Effector memory CD8-positive, alpha-beta T cell (primary cell): Measurements from ENCODE around the gene MICU1.
"Not testable (repeated sequence)": the region's sequence is repeated elsewhere in the genome, so short reads cannot be mapped to it uniquely, and the experiment has no call there.

Source experiments
- ATAC-seq: fragments of 150-1000 bp; cut with Tn5 transposase; replicated peaks from 2 replicates; pipeline ENCODE4 v1.10.0; 2021; ENCODE audit warnings: mild to moderate bottlenecking, moderate library complexity
- DNase-seq, 3 experiments: peaks; one replicate each; pipeline ENCODE4 v3.0.0; 2021
- H3K27ac Mint-ChIP-seq, 2 donors: one replicate each; pipeline ENCODE4 v1.8.0; 2022; ENCODE audit warnings: mild to moderate bottlenecking in 2 of 2, mixed read lengths in 2 of 2, moderate library complexity in 2 of 2
- H3K27me3 Mint-ChIP-seq, 2 donors: one replicate each; pipeline ENCODE4 v1.8.0; 2022; ENCODE audit warnings: mixed read lengths in 2 of 2
- H3K36me3 Mint-ChIP-seq: one replicate; pipeline ENCODE4 v1.8.0; 2022; ENCODE audit warnings: mild to moderate bottlenecking, moderate library complexity, mixed read lengths; ENCODE audit not compliant: insufficient read depth
- H3K4me1 Mint-ChIP-seq, 2 donors: one replicate each; pipeline ENCODE4 v1.8.0; 2022; ENCODE audit warnings: low read depth in 2 of 2, mixed read lengths in 2 of 2
- H3K4me3 Mint-ChIP-seq, 2 donors: one replicate each; pipeline ENCODE4 v1.8.0; 2022; ENCODE audit warnings: mild to moderate bottlenecking in 2 of 2, mixed read lengths in 2 of 2, moderate library complexity in 2 of 2
- H3K9me3 Mint-ChIP-seq, 2 donors: one replicate each; pipeline ENCODE4 v1.8.0; 2022; ENCODE audit warnings: mixed read lengths in 2 of 2
- total RNA-seq, 9 experiments: gene quantifications; one replicate each; lab custom pipeline; 2026; lab: John Stamatoyannopoulos, UW

MICU1 gene, protein sequence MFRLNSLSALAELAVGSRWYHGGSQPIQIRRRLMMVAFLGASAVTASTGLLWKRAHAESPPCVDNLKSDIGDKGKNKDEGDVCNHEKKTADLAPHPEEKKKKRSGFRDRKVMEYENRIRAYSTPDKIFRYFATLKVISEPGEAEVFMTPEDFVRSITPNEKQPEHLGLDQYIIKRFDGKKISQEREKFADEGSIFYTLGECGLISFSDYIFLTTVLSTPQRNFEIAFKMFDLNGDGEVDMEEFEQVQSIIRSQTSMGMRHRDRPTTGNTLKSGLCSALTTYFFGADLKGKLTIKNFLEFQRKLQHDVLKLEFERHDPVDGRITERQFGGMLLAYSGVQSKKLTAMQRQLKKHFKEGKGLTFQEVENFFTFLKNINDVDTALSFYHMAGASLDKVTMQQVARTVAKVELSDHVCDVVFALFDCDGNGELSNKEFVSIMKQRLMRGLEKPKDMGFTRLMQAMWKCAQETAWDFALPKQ
- 26.9 to 41.6 (median 33.8) reads per million in 9 experiments for total RNA-seq

DNA sequence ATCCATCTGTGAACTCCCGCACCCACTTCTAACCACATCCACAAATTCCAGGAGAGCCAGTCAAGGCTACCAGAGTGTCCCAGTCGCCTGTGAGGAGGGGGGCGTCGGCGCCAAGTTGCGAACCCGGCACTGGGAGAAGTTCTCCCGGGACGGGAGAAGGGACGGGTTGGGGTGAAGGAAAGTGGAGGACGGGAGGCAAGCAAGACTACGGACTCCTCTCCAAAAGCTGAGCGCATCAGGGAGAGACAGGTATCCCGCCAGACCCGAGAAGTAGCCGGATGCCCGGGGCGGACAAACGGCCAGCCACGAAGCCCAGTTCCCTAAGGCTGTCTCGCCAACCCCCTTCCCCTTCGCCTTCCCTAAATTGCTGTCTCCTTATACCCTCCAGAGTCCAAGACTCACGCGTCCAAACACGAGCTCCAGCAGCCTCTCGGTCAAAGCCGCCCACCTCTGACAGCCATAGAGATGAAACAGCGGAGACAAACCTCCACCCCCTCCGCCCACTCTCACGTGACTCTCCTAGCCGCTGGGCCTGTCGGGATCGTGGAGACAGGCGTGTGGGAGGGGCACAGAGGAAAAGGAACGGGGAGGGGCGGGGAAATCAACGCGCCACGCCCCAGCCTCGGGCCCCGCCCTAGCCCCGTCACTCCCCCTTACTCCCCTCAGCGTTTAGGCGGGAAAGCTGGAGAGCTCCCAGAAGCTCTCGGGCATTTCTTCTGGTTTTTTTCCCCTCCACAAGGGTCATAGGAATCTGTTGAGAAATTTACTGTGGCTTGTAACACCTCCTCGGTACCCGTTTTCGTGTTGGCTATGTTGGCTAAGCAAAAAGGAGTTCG, at the start of gene MICU1:
Gene MICU1, minus strand, starts transcription at position 472 of the 836 bp plus-strand sequence. CDS start 59,286 bp downstream, outside the sequence.
- Mint-ChIP-seq H3K36me3 (peaks cover 7% of the 10 kb centered on the region), H3K4me1 (peaks cover 7% of the 10 kb centered on the region in 2 donors), H3K4me3 (peak within 1 kb of the TSS; percentile 87 to 88), H3K27me3 (no peaks in the 10 kb centered on the region), H3K9me3 (no peaks in the 10 kb centered on the region), H3K27ac (peak within 1 kb of the TSS; percentile 78 to 82)
- peak; percentile 85 to 90 (median 87) for DNase-seq
- peak; percentile 99 for ATAC-seq

DNA sequence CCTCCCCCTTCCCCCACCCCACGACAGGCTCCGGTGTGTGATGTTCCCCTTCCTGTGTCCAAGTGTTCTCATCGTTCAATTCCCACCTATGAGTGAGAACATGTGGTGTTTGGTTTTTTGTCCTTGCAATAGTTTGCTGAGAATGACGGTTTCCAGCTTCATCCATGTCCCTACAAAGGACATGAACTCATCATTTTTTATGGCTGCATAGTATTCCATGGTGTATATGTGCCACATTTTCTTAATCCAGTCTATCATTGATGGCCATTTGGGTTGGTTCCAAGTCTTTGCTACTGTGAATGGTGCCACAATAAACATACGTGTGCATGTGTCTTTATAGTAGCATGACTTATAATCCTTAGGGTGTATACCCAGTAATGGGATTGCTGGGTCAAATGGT, 48.3 kb upstream of the MICU1 start:
- not testable (repeated sequence) for ATAC-seq, H3K27ac Mint-ChIP-seq, H3K27me3 Mint-ChIP-seq, H3K4me1 Mint-ChIP-seq, DNase-seq, H3K4me3 Mint-ChIP-seq, H3K36me3 Mint-ChIP-seq, H3K9me3 Mint-ChIP-seq

DNA sequence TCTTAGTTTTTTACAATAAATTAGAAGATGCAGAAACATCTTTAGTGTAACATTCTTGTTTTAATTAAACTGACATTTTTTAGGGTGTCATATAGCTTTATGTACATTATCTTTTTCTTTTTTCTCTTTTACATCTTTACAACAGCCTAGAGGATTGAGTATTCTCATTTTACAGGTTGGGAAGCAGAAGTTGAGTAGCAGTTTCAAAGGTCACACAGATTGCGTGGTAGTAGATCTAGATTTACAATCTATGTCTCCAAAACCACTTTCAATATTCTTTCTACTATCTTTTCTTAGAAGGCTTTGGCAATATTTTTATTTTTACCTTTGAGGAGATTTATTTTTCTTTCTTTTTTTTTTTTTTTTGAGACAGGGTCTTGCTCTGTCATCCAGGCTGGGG, 47.4 kb upstream of the MICU1 start:
- Mint-ChIP-seq H3K27me3 (peaks cover 0 to 2% of the 10 kb centered on the region in 2 donors), H3K27ac (no peak overlapping the region), H3K4me1 (no peaks in the 10 kb centered on the region)

DNA sequence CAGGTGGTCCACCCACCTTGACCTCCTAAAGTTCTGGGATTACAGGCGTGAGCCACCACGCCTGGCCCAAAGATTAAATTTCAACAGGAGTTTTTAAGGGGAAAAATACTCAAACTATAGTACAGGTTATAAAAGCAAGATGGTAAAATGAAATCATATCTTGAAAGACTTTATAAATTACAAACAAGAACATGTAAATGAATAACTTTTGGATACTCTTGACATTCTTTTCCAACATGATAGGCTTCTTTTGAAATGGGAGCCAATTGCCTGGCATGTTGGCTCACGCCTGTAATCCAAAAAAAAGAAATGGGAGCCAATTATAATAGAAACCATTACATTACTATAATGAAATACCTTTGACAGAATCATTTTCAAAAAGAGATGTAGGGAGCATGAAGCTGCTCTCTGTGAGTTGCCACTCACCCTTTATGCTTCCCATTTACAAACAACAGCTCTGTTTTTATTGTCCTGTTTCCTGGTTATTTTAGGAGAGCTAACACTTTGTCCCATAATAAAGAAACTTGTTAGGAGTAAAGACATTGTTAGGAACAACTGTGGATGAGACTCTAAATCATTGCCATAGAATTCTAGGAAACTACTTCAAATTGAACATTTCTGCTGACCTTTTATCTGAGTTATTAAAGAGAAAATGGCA, 41.5 kb upstream of the MICU1 start:
- peaks cover 0 to 5% of the 10 kb centered on the region in 2 donors for H3K27me3 Mint-ChIP-seq
- no peak overlapping the region for H3K4me3 Mint-ChIP-seq
- no peaks in the 10 kb centered on the region for H3K4me1 Mint-ChIP-seq
- ATAC-seq: no peak
- no peak overlapping the region for H3K27ac Mint-ChIP-seq
- H3K9me3 Mint-ChIP-seq: no peaks in the 10 kb centered on the region
- H3K36me3 Mint-ChIP-seq: no peaks in the 10 kb centered on the region
- no peak for DNase-seq

More for the DNA sequence above, 47.4 kb upstream of the MICU1 start:
- DNase-seq: no peak
- ATAC-seq: no peak
- Mint-ChIP-seq H3K36me3 (no peaks in the 10 kb centered on the region), H3K4me3 (no peak overlapping the region), H3K9me3 (no peaks in the 10 kb centered on the region)

DNA sequence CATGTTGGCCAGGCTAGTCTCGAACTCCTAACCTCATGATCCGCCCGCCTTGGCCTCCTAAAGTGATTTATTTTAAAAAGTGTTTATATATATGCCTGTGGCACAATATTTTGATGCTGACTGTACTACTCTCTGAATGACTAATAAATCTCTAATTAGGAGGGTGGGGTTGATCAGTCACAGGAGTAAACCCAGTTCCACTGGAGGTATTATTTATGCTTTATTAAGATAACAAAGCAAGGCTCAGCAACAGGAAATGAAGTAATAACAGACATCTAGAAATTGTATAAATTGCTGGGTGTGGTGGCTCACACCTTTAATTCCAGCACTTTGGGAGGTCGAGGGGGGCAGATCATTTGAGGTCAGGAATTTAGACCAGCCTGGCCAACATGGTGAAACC, 40.0 kb upstream of the MICU1 start:
- peaks cover 0 to 5% of the 10 kb centered on the region in 2 donors for H3K27me3 Mint-ChIP-seq
- no peak overlapping the region for H3K4me3 Mint-ChIP-seq
- ATAC-seq: no peak

DNA sequence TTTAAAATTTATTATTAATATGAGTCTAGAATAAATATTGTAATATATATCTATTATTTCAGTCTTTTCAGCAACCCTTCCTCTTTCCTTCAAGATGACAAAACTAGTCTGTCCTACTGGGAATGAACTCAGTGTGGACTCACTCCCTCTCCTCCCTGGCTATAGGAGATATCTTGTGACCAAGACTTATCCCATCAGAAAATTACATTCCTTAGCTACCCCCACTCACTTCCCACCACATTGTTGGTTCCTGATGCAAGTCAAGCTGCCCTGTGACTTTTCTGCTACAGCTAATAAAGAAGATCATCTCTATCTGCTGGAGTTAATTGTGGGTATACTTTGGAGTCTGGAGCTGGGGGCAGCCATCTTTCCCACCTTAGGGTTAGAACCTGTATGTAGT, 38.1 kb upstream of the MICU1 start:
- DNase-seq: no peak
- ATAC-seq: no peak
- H3K4me3 Mint-ChIP-seq: no peak overlapping the region
- H3K4me1 Mint-ChIP-seq: no peaks in the 10 kb centered on the region
- no peaks in the 10 kb centered on the region for H3K36me3 Mint-ChIP-seq
- H3K9me3 Mint-ChIP-seq: no peaks in the 10 kb centered on the region
- H3K27ac Mint-ChIP-seq: no peak overlapping the region
- peaks cover 5 to 6% of the 10 kb centered on the region in 2 donors for H3K27me3 Mint-ChIP-seq

More for the DNA sequence above, 40.0 kb upstream of the MICU1 start:
- no peak for DNase-seq
- H3K36me3 Mint-ChIP-seq: no peaks in the 10 kb centered on the region
- no peak overlapping the region for H3K27ac Mint-ChIP-seq
- no peaks in the 10 kb centered on the region for H3K9me3 Mint-ChIP-seq
- H3K4me1 Mint-ChIP-seq: no peaks in the 10 kb centered on the region

DNA sequence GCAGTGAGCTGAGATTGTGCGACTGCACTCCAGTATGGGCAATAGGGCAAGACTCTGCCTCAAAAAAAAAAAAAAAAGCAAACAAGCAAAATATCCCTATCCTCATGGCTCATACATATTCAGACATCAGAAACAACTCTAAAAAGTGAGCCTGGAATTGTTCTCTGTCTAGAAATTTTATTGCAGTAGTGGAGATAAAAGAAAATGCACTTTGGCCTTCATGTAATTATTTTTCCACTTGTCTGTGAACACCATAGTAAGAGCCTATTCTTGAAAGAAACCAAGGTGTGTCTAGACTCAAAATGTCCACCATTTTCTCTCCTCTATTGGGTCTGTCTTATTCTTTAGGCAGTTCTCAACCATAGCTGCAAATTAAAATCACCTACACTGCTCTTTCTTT, 35.6 kb upstream of the MICU1 start:
- no peak overlapping the region for H3K27ac Mint-ChIP-seq
- H3K36me3 Mint-ChIP-seq: no peaks in the 10 kb centered on the region
- no peak overlapping the region for H3K4me3 Mint-ChIP-seq
- no peaks in the 10 kb centered on the region for H3K4me1 Mint-ChIP-seq
- H3K27me3 Mint-ChIP-seq: peaks cover 0 to 9% of the 10 kb centered on the region in 2 donors
- ATAC-seq (no peak), DNase-seq (no peak)
- H3K9me3 Mint-ChIP-seq: no peaks in the 10 kb centered on the region

DNA sequence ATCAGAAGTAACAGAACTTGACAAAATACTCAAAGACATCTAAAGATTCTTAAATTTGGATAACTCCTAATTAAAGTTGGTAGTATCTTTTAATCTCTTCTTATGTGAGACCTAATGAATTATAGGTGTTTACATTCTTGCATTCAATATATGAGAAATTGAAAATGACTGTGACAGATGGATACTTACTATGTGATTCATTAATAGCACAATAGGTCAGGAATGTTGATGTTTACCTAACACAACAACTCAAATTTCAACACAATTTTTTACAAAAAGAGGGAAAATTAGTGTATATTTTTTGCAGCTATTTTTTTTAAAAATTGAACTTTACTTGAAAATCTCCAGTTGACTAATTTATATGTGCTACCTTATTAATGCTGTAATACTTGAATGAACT, 34.3 kb upstream of the MICU1 start:
- Mint-ChIP-seq H3K4me3 (no peak overlapping the region), H3K4me1 (no peaks in the 10 kb centered on the region), H3K27me3 (peaks cover 0 to 9% of the 10 kb centered on the region in 2 donors), H3K36me3 (no peaks in the 10 kb centered on the region), H3K9me3 (no peaks in the 10 kb centered on the region), H3K27ac (no peak overlapping the region)
- no peak for ATAC-seq
- no peak for DNase-seq

DNA sequence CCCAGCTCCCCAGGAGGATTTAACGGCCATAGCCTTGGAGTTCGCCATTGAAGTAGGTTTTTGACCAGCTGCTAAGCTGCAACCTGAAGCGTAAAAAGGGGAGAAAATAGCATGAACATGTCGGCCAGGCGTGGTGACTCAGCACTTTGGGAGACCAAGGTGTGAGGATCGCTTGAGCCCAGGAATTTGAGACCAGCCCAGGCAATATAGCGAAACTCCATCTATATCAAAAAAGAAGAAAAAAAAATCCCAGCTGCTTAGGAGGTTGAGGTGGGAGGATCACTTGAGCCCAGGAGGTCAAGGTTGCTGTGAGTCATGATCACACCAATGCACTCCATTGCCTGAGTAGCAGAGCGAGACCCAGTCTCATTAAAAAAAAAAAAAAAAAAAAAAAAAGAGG, 33.8 kb upstream of the MICU1 start:
- Mint-ChIP-seq H3K4me3 (no peak overlapping the region), H3K27me3 (peaks cover 0 to 9% of the 10 kb centered on the region in 2 donors), H3K36me3 (no peaks in the 10 kb centered on the region), H3K4me1 (no peaks in the 10 kb centered on the region), H3K27ac (no peak overlapping the region), H3K9me3 (no peaks in the 10 kb centered on the region)
- ATAC-seq: no peak
- no peak for DNase-seq

DNA sequence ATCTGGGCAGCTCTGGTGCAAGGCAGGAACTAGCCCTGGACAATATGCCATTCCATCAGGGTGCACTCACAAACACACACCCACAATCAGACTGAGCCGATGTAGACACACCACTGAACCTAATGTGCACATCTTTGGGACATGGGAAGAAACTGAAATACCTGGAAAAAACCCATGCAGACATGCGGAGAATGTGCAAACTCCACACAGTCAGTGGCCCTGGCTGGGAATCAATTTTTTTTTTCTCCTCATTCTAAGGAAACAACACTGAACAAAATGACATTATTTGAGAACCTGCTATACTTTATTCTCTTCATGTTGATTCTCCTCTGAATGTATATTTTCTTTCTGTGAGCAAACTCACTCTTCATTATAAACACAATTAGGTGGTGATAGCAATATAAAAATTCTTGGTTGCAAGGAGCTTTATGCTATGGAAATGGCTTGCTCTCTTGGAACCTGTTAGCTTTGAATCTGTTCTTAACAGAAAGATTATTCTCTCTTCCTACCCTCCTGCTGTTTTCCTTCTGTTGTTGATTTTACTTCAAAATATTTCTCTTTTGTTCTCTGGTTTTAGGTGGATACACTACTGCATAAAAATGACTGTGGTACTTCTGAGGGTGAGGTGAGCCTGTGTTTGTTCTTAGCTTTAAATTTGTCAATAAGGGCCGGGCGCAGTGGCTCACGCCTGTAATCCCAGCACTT, 33.0 kb upstream of the MICU1 start:
- ATAC-seq (no peak), DNase-seq (no peak)
- Mint-ChIP-seq H3K4me1 (no peaks in the 10 kb centered on the region), H3K27me3 (peaks cover 0 to 9% of the 10 kb centered on the region in 2 donors), H3K4me3 (no peak overlapping the region), H3K27ac (no peak overlapping the region), H3K9me3 (no peaks in the 10 kb centered on the region), H3K36me3 (no peaks in the 10 kb centered on the region)

DNA sequence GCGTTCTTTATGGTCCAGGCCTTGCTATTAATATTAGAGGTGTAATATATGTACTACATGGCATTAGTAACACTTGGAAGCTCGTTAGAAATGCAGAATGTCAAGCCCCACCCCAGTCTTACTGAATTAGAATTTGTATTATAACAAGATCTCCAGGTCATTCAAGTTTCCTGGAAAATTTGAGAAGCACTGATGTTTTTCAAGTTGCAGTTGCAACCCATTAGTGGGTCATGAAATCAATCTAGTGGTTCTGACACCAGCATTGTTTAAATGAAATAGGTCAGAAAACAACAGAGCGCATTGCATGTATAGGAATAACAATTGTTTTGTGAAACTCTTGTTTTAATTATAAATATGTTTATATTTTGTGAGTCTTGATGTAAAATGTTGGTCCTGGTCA, 28.8 kb upstream of the MICU1 start:
- no peaks in the 10 kb centered on the region for H3K9me3 Mint-ChIP-seq
- no peaks in the 10 kb centered on the region for H3K36me3 Mint-ChIP-seq
- no peak for ATAC-seq
- peaks cover 0 to 9% of the 10 kb centered on the region in 2 donors for H3K27me3 Mint-ChIP-seq
- DNase-seq: no peak
- no peak overlapping the region for H3K4me3 Mint-ChIP-seq
- no peaks in the 10 kb centered on the region for H3K4me1 Mint-ChIP-seq
- H3K27ac Mint-ChIP-seq: no peak overlapping the region

DNA sequence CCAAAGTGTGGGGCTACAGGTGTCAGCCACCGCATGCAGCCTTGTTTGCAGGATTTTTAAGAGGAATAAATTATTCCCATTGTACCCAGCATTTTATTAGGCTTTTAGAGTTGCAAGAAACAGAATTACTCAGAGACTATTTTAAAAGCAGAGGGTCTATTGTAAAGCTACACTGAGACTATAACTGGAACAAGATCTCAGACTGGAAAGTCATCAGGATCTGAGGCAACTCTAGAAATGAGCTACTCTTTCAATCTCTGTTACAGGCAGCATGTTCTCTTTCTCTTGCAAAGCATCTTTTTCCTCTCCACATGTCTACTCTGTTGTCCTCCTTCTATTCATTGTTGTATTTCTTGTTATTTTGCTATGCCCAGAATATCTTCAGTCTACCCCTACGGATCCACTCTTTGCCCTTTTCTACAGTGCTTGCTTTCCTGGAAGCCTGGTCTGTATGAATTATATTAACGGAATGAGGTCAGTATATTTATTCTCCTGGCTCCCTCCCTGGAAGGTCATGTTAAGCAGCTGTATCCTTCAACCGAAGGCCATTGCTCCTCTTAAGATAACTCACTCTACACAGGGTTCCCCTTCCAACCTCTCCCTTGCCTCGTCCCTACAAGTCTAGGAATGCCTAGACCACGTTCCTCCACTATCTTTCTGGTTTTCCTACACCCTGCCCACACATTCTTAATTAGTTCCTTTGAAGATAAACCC, 27.7 kb upstream of the MICU1 start:
- no peaks in the 10 kb centered on the region for H3K4me1 Mint-ChIP-seq

More for the DNA sequence above, 27.7 kb upstream of the MICU1 start:
- H3K36me3 Mint-ChIP-seq: no peaks in the 10 kb centered on the region
- no peak for DNase-seq
- ATAC-seq: no peak
- H3K27me3 Mint-ChIP-seq: no peaks in the 10 kb centered on the region
- no peaks in the 10 kb centered on the region for H3K9me3 Mint-ChIP-seq
- no peak overlapping the region for H3K4me3 Mint-ChIP-seq
- no peak overlapping the region for H3K27ac Mint-ChIP-seq
